HEK293 (cell line): ENCODE data around the gene DCTN2.
A peak's percentile ranks its signal among the peaks of the same experiment; 100 is the strongest.

Source experiments
- EGR2 ChIP-seq: fragments of 450-650 bp; formaldehyde crosslinking; IDR thresholded peaks from 2 replicates; pipeline ENCODE4 v1.5.1; 2016; ENCODE audit warnings: low read depth, missing biosample characterization, missing genetic modification characterization
- KLF10 ChIP-seq: fragments of 450-650 bp; IDR thresholded peaks from 2 replicates; pipeline ENCODE4 v1.5.1; 2018; ENCODE audit warnings: missing biosample characterization, mild to moderate bottlenecking, missing genetic modification characterization
- KLF9 ChIP-seq: fragments of 450-650 bp; formaldehyde crosslinking; IDR thresholded peaks from 2 replicates; pipeline ENCODE4 v1.5.1; 2016; ENCODE audit warnings: missing biosample characterization, missing genetic modification characterization, low read depth
- MZF1 ChIP-seq: fragments of 450-650 bp; formaldehyde crosslinking; IDR thresholded peaks from 2 replicates; pipeline ENCODE4 v1.5.1; 2017; ENCODE audit warnings: missing biosample characterization, missing genetic modification characterization, borderline replicate concordance
- OVOL3 ChIP-seq: fragments of 450-650 bp; formaldehyde crosslinking; IDR thresholded peaks from 2 replicates; pipeline ENCODE4 v1.5.1; 2016; ENCODE audit warnings: missing biosample characterization, missing genetic modification characterization
- ZNF140 ChIP-seq: fragments of 450-650 bp; formaldehyde crosslinking; IDR thresholded peaks from 2 replicates; pipeline ENCODE4 v1.5.1; 2016; ENCODE audit warnings: missing biosample characterization, missing genetic modification characterization
- ZNF157 ChIP-seq: fragments of 450-650 bp; formaldehyde crosslinking; IDR thresholded peaks from 2 replicates; pipeline ENCODE4 v1.5.1; 2016; ENCODE audit warnings: missing biosample characterization, missing genetic modification characterization
- ZNF239 ChIP-seq: fragments of 450-650 bp; formaldehyde crosslinking; IDR thresholded peaks from 2 replicates; pipeline ENCODE4 v1.5.1; 2016; ENCODE audit warnings: missing biosample characterization, missing genetic modification characterization
- ZNF274 ChIP-seq, 2 experiments: fragments of 200-500 bp in 1 of 2; fragments of 450-650 bp in 1 of 2; sonication (Bioruptor generic) in 1 of 2; formaldehyde crosslinking in 1 of 2; IDR thresholded peaks; 2 replicates each; pipeline versions ENCODE4 v1.5.1 to v1.6.1; 2014 to 2016; ENCODE audit warnings: borderline replicate concordance in 1 of 2, inconsistent platforms in 1 of 2, low read length in 1 of 2, missing biosample characterization in 1 of 2, missing genetic modification characterization in 1 of 2
- ZNF37A ChIP-seq: fragments of 450-650 bp; IDR thresholded peaks from 2 replicates; pipeline ENCODE4 v1.5.1; 2018; ENCODE audit warnings: missing biosample characterization, missing genetic modification characterization
- ZNF48 ChIP-seq: fragments of 450-650 bp; formaldehyde crosslinking; IDR thresholded peaks from 2 replicates; pipeline ENCODE4 v1.5.1; 2016; ENCODE audit warnings: missing biosample characterization, missing genetic modification characterization
- ZNF558 ChIP-seq: fragments of 450-650 bp; formaldehyde crosslinking; IDR thresholded peaks from 2 replicates; pipeline ENCODE4 v1.5.1; 2016; ENCODE audit warnings: missing biosample characterization, missing genetic modification characterization
- ZNF660 ChIP-seq: fragments of 450-650 bp; IDR thresholded peaks from 2 replicates; pipeline ENCODE4 v1.5.1; 2018; ENCODE audit warnings: missing biosample characterization, mild to moderate bottlenecking, missing genetic modification characterization
- ZNF664 ChIP-seq: fragments of 450-650 bp; formaldehyde crosslinking; IDR thresholded peaks from 2 replicates; pipeline ENCODE4 v1.5.1; 2016; ENCODE audit warnings: missing biosample characterization, missing genetic modification characterization
- TF ChIP-seq, protein P1 (sequence below): fragments of 450-650 bp; formaldehyde crosslinking; IDR thresholded peaks from 2 replicates; pipeline ENCODE4 v1.5.1; 2016; ENCODE audit warnings: missing biosample characterization, missing genetic modification characterization, borderline replicate concordance
- TF ChIP-seq, protein P2 (sequence below): fragments of 450-650 bp; formaldehyde crosslinking; IDR thresholded peaks from 2 replicates; pipeline ENCODE4 v1.5.1; 2016; ENCODE audit warnings: missing biosample characterization, missing genetic modification characterization, borderline replicate concordance
- TF ChIP-seq, protein P3 (sequence below): fragments of 450-650 bp; formaldehyde crosslinking; IDR thresholded peaks from 2 replicates; pipeline ENCODE4 v1.5.1; 2017; ENCODE audit warnings: missing biosample characterization, missing genetic modification characterization
- TF ChIP-seq, protein P4 (sequence below): fragments of 450-650 bp; formaldehyde crosslinking; conservative IDR thresholded peaks from 2 replicates; pipeline ENCODE4 v1.5.1; 2016; ENCODE audit warnings: low read depth, missing biosample characterization, missing genetic modification characterization
- TF ChIP-seq, protein P5 (sequence below): fragments of 450-650 bp; IDR thresholded peaks from 2 replicates; pipeline ENCODE4 v1.5.1; 2018; ENCODE audit warnings: missing biosample characterization, missing genetic modification characterization
- TF ChIP-seq, protein P6 (sequence below): fragments of 450-650 bp; formaldehyde crosslinking; IDR thresholded peaks from 2 replicates; pipeline ENCODE4 v1.5.1; 2017; ENCODE audit warnings: missing biosample characterization, missing genetic modification characterization

The DCTN2 gene

DNA sequence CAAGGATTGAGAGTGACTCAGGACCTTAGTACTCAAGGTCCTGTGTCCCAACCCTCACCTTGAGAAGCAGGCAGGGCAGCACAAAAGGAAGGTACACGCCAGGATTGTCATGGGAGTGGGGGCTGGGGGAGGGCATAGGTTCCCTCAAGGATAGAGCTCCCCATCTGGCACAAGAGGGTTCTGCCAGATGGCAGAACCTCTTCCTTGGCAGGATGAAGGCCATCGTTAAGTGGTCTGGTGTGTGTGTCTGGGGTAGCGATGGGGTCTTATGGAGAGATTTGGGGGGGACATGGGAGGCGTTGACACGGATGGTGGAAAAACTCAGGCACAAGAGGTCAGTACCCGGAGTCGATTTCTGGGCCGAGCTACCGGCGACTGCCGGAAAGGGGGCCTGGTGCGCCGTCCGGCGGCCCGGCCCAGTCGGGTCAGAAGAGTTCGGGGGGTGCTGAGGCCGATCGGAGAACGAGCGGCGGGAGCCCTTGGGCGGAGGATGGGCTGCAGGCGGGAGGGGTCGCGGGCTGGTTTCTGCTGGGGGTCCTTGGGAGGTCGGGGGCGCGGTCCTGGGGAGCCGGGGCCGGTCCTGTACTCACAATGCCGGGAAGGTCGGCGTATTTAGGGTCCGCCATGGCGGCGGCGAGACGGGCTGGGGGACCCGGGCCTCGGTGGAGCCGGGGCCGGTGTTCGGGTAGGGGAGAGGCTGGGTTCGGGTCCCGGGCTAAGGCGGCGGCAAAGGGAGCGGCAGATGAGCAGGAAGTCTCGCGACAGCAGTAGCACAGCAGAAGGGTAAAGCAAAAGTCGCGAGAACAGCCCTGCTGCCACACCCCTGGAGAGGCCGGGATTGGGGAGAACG, at the start of gene DCTN2 (continued):
- TF ChIP-seq, protein P1, sequence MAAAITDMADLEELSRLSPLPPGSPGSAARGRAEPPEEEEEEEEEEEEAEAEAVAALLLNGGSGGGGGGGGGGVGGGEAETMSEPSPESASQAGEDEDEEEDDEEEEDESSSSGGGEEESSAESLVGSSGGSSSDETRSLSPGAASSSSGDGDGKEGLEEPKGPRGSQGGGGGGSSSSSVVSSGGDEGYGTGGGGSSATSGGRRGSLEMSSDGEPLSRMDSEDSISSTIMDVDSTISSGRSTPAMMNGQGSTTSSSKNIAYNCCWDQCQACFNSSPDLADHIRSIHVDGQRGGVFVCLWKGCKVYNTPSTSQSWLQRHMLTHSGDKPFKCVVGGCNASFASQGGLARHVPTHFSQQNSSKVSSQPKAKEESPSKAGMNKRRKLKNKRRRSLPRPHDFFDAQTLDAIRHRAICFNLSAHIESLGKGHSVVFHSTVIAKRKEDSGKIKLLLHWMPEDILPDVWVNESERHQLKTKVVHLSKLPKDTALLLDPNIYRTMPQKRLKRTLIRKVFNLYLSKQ (tag by site-specific recombination): no peak
- TF ChIP-seq ZNF157 (tag by site-specific recombination): no peak
- no peak for TF ChIP-seq ZNF664 (tag by site-specific recombination)
- peak; percentile 94 for TF ChIP-seq KLF9
- TF ChIP-seq, protein P2, sequence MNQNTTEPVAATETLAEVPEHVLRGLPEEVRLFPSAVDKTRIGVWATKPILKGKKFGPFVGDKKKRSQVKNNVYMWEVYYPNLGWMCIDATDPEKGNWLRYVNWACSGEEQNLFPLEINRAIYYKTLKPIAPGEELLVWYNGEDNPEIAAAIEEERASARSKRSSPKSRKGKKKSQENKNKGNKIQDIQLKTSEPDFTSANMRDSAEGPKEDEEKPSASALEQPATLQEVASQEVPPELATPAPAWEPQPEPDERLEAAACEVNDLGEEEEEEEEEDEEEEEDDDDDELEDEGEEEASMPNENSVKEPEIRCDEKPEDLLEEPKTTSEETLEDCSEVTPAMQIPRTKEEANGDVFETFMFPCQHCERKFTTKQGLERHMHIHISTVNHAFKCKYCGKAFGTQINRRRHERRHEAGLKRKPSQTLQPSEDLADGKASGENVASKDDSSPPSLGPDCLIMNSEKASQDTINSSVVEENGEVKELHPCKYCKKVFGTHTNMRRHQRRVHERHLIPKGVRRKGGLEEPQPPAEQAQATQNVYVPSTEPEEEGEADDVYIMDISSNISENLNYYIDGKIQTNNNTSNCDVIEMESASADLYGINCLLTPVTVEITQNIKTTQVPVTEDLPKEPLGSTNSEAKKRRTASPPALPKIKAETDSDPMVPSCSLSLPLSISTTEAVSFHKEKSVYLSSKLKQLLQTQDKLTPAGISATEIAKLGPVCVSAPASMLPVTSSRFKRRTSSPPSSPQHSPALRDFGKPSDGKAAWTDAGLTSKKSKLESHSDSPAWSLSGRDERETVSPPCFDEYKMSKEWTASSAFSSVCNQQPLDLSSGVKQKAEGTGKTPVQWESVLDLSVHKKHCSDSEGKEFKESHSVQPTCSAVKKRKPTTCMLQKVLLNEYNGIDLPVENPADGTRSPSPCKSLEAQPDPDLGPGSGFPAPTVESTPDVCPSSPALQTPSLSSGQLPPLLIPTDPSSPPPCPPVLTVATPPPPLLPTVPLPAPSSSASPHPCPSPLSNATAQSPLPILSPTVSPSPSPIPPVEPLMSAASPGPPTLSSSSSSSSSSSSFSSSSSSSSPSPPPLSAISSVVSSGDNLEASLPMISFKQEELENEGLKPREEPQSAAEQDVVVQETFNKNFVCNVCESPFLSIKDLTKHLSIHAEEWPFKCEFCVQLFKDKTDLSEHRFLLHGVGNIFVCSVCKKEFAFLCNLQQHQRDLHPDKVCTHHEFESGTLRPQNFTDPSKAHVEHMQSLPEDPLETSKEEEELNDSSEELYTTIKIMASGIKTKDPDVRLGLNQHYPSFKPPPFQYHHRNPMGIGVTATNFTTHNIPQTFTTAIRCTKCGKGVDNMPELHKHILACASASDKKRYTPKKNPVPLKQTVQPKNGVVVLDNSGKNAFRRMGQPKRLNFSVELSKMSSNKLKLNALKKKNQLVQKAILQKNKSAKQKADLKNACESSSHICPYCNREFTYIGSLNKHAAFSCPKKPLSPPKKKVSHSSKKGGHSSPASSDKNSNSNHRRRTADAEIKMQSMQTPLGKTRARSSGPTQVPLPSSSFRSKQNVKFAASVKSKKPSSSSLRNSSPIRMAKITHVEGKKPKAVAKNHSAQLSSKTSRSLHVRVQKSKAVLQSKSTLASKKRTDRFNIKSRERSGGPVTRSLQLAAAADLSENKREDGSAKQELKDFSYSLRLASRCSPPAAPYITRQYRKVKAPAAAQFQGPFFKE: no peak
- no peak for TF ChIP-seq ZNF274 (IDR thresholded peaks at IDR 0.05; ENCODE audit: low read length)
- TF ChIP-seq ZNF274 (tag by site-specific recombination; IDR thresholded peaks at IDR 0.05; ENCODE audit: borderline replicate concordance): no peak
- no peak for TF ChIP-seq ZNF37A (tag by site-specific recombination)
- TF ChIP-seq ZNF239: no peak
- peak; percentile 98 for TF ChIP-seq KLF10 (tag by site-specific recombination)
- no peak for TF ChIP-seq ZNF48 (tag by site-specific recombination)
- TF ChIP-seq, protein P3, sequence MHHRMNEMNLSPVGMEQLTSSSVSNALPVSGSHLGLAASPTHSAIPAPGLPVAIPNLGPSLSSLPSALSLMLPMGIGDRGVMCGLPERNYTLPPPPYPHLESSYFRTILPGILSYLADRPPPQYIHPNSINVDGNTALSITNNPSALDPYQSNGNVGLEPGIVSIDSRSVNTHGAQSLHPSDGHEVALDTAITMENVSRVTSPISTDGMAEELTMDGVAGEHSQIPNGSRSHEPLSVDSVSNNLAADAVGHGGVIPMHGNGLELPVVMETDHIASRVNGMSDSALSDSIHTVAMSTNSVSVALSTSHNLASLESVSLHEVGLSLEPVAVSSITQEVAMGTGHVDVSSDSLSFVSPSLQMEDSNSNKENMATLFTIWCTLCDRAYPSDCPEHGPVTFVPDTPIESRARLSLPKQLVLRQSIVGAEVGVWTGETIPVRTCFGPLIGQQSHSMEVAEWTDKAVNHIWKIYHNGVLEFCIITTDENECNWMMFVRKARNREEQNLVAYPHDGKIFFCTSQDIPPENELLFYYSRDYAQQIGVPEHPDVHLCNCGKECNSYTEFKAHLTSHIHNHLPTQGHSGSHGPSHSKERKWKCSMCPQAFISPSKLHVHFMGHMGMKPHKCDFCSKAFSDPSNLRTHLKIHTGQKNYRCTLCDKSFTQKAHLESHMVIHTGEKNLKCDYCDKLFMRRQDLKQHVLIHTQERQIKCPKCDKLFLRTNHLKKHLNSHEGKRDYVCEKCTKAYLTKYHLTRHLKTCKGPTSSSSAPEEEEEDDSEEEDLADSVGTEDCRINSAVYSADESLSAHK: no peak
- TF ChIP-seq, protein P4, sequence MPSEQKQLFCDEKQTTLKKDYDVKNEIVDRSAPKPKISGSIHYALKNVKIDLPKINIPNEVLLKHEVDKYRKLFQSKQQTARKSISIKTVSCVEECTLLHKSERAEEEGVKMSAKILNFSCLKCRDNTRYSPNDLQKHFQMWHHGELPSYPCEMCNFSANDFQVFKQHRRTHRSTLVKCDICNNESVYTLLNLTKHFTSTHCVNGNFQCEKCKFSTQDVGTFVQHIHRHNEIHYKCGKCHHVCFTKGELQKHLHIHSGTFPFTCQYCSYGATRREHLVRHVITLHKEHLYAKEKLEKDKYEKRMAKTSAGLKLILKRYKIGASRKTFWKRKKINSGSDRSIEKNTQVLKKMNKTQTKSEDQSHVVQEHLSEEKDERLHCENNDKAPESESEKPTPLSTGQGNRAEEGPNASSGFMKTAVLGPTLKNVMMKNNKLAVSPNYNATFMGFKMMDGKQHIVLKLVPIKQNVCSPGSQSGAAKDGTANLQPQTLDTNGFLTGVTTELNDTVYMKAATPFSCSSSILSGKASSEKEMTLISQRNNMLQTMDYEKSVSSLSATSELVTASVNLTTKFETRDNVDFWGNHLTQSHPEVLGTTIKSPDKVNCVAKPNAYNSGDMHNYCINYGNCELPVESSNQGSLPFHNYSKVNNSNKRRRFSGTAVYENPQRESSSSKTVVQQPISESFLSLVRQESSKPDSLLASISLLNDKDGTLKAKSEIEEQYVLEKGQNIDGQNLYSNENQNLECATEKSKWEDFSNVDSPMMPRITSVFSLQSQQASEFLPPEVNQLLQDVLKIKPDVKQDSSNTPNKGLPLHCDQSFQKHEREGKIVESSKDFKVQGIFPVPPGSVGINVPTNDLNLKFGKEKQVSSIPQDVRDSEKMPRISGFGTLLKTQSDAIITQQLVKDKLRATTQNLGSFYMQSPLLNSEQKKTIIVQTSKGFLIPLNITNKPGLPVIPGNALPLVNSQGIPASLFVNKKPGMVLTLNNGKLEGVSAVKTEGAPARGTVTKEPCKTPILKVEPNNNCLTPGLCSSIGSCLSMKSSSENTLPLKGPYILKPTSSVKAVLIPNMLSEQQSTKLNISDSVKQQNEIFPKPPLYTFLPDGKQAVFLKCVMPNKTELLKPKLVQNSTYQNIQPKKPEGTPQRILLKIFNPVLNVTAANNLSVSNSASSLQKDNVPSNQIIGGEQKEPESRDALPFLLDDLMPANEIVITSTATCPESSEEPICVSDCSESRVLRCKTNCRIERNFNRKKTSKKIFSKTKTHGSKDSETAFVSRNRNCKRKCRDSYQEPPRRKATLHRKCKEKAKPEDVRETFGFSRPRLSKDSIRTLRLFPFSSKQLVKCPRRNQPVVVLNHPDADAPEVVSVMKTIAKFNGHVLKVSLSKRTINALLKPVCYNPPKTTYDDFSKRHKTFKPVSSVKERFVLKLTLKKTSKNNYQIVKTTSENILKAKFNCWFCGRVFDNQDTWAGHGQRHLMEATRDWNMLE: no peak
- TF ChIP-seq, protein P5, sequence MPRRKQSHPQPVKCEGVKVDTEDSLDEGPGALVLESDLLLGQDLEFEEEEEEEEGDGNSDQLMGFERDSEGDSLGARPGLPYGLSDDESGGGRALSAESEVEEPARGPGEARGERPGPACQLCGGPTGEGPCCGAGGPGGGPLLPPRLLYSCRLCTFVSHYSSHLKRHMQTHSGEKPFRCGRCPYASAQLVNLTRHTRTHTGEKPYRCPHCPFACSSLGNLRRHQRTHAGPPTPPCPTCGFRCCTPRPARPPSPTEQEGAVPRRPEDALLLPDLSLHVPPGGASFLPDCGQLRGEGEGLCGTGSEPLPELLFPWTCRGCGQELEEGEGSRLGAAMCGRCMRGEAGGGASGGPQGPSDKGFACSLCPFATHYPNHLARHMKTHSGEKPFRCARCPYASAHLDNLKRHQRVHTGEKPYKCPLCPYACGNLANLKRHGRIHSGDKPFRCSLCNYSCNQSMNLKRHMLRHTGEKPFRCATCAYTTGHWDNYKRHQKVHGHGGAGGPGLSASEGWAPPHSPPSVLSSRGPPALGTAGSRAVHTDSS (tag by site-specific recombination): no peak
- no peak for TF ChIP-seq MZF1 (tag by site-specific recombination)
- TF ChIP-seq OVOL3 (tag by site-specific recombination): no peak
- TF ChIP-seq ZNF660 (tag by site-specific recombination): no peak
- TF ChIP-seq EGR2: no peak
- TF ChIP-seq, protein P6, sequence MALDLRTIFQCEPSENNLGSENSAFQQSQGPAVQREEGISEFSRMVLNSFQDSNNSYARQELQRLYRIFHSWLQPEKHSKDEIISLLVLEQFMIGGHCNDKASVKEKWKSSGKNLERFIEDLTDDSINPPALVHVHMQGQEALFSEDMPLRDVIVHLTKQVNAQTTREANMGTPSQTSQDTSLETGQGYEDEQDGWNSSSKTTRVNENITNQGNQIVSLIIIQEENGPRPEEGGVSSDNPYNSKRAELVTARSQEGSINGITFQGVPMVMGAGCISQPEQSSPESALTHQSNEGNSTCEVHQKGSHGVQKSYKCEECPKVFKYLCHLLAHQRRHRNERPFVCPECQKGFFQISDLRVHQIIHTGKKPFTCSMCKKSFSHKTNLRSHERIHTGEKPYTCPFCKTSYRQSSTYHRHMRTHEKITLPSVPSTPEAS (tag by site-specific recombination): no peak
- TF ChIP-seq ZNF558 (tag by site-specific recombination): no peak
- no peak for TF ChIP-seq ZNF140 (tag by site-specific recombination)
